ENCODE data around the gene CLK2. TPM values are rescaled to one million over a fixed set of nuclear protein-coding genes. Genes with fewer than 3 reads are reported as not detected.

Gene CLK2
- polyA plus RNA-seq, 1 experiment, result 40.5 TPM

DNA sequence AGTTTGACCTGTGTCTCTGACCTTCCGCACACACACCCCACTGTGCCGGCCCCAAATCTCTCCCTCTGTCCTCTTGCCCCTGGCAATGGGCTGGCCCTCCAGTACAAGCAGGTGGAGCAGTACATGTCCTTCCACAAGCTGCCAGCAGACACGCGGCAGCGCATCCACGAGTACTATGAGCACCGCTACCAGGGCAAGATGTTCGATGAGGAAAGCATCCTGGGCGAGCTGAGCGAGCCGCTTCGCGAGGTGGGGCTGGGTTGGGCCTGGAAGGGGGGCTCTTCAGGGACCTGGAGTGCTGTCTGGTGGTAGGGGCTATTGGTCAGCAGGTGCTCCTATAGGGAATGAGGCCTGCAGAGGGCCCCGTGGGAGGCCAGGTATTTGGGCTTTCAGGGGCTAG, 11.8 kb upstream of the CLK2 start:
- H3K27ac ChIP-seq (ENCODE audit: low read depth, low read length), result no peak overlapping the region
- no peak overlapping the region for H3K4me3 ChIP-seq (ENCODE audit: low read depth, low read length)
- H3K27me3 ChIP-seq (ENCODE audit: control insufficient read depth, insufficient read depth, low read length), result no peaks in the 10 kb centered on the region
- no peak for DNase-seq (ENCODE audit: low read depth, low spot score)
- ChIA-PET CTCF (no interaction called here), POLR2A (no interaction called here)
- no peaks in the 10 kb centered on the region for H3K9me3 ChIP-seq (ENCODE audit: control insufficient read depth, insufficient read depth, low read length)
- TF ChIP-seq, protein P1, sequence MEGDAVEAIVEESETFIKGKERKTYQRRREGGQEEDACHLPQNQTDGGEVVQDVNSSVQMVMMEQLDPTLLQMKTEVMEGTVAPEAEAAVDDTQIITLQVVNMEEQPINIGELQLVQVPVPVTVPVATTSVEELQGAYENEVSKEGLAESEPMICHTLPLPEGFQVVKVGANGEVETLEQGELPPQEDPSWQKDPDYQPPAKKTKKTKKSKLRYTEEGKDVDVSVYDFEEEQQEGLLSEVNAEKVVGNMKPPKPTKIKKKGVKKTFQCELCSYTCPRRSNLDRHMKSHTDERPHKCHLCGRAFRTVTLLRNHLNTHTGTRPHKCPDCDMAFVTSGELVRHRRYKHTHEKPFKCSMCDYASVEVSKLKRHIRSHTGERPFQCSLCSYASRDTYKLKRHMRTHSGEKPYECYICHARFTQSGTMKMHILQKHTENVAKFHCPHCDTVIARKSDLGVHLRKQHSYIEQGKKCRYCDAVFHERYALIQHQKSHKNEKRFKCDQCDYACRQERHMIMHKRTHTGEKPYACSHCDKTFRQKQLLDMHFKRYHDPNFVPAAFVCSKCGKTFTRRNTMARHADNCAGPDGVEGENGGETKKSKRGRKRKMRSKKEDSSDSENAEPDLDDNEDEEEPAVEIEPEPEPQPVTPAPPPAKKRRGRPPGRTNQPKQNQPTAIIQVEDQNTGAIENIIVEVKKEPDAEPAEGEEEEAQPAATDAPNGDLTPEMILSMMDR (IDR thresholded peaks at IDR 0.05; ENCODE audit: low read depth, low read length), result no peak

DNA sequence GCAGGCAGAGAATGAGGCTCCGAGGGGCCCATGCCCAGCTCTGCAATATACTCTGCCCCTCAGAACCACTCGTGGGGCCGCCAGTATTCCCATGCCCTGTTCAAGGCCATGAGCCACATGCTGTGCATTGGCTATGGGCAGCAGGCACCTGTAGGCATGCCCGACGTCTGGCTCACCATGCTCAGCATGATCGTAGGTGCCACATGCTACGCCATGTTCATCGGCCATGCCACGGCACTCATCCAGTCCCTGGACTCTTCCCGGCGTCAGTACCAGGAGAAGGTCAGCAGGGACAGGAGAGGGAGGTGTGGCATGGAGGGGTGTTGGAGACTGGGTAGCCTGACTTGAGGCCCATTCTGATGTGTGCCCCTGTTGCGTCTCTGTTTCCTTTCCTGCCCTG, 11.2 kb upstream of the CLK2 start:
- POLR2A ChIA-PET, result no interaction called here

DNA sequence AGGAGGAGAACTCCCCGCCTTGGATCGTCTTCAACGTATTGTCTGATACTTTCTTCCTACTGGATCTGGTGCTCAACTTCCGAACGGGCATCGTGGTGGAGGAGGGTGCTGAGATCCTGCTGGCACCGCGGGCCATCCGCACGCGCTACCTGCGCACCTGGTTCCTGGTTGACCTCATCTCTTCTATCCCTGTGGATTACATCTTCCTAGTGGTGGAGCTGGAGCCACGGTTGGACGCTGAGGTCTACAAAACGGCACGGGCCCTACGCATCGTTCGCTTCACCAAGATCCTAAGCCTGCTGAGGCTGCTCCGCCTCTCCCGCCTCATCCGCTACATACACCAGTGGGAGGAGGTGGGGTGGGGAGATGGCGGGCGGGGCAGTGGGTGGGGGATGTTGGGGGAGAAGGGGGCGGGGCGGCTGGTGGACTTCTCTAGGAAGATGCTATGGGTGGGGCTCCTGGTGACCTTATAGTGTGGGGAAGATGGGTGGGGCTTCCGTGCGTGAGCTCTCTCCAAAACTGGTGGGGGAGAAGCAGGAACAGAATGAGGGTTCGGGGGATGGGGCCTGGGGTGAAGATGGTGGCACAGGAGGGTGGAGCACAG, 9.3 kb upstream of the CLK2 start:
- Histone ChIP-seq H3K27ac (ENCODE audit: low read depth, low read length) (no peak overlapping the region), H3K27me3 (ENCODE audit: control insufficient read depth, insufficient read depth, low read length) (no peaks in the 10 kb centered on the region), H3K9me3 (ENCODE audit: control insufficient read depth, insufficient read depth, low read length) (no peaks in the 10 kb centered on the region), H3K4me3 (ENCODE audit: low read depth, low read length) (no peak overlapping the region)
- DNase-seq (ENCODE audit: low read depth, low spot score), result no peak
- ChIA-PET CTCF (interaction anchor here (0.8 to 1.5 kb wide), 2 partner anchors 32 kb away, joined by 3 to 4 read pairs; no protein-coding TSS in a partner anchor), POLR2A (no interaction called here)
- TF ChIP-seq, protein P1 (IDR thresholded peaks at IDR 0.05; ENCODE audit: low read depth, low read length), result no peak

More for the DNA sequence above, 11.2 kb upstream of the CLK2 start:
- CTCF ChIA-PET, result no interaction called here
- TF ChIP-seq, protein P1 (IDR thresholded peaks at IDR 0.05; ENCODE audit: low read depth, low read length), result no peak
- H3K27me3 ChIP-seq (ENCODE audit: control insufficient read depth, insufficient read depth, low read length), result no peaks in the 10 kb centered on the region
- no peak overlapping the region for H3K27ac ChIP-seq (ENCODE audit: low read depth, low read length)
- no peaks in the 10 kb centered on the region for H3K9me3 ChIP-seq (ENCODE audit: control insufficient read depth, insufficient read depth, low read length)
- no peak overlapping the region for H3K4me3 ChIP-seq (ENCODE audit: low read depth, low read length)
- no peak for DNase-seq (ENCODE audit: low read depth, low spot score)

DNA sequence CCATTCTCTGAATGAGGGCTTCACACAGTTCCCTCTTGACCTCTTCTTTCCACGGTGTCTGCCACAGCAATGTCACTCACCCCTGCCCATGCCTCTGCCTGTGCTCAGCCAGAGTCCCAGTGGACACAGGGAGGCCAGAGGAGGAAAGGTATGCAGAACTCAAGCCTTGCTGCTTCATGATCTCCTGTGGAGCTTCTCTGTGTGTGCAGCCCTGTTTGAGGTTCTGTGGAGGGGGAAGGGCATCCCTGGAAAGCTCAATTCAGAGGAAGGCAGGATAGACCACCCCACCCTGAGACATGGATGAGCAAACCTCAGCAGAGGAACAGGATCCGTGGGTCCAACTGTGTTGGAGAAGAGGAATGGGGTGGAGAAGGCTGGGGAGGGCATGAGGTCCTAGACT, 6.0 kb upstream of the CLK2 start:
- ChIA-PET POLR2A (no interaction called here), CTCF (interaction anchor here (2.1 kb wide), 1 partner anchor 29 kb away, joined by 7 read pairs; no protein-coding TSS in a partner anchor)
- H3K27ac ChIP-seq (ENCODE audit: low read depth, low read length), result no peak overlapping the region
- no peak overlapping the region for H3K4me3 ChIP-seq (ENCODE audit: low read depth, low read length)
- no peaks in the 10 kb centered on the region for H3K27me3 ChIP-seq (ENCODE audit: control insufficient read depth, insufficient read depth, low read length)
- DNase-seq (ENCODE audit: low read depth, low spot score), result no peak
- TF ChIP-seq, protein P1 (IDR thresholded peaks at IDR 0.05; ENCODE audit: low read depth, low read length), result no peak
- no peaks in the 10 kb centered on the region for H3K9me3 ChIP-seq (ENCODE audit: control insufficient read depth, insufficient read depth, low read length)

DNA sequence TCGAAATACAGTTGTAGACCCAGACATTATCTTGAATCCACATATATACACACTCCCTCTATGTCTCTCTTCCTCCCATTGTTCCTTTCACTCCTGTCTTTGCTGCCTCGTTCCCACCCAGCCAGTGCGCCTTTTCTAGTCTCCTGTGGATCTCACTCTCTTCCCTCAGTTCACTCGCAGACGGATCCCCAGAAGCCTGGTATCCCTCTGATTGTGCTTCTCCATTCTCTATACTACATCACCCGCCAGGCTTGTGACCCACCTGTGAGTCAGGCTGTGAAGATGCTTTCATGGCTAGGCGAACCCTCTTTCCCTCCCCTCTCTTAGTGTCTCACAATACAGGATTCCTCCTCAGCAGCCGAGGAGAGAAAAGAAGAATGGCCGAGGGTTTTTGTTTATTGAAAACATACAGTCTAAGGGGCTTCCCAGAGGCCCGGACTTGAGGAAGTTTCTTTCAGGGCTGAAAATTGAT, 5.4 kb upstream of the CLK2 start:
- DNase-seq (ENCODE audit: low read depth, low spot score), result no peak
- H3K9me3 ChIP-seq (ENCODE audit: control insufficient read depth, insufficient read depth, low read length), result no peaks in the 10 kb centered on the region
- no peak overlapping the region for H3K27ac ChIP-seq (ENCODE audit: low read depth, low read length)
- H3K4me3 ChIP-seq (ENCODE audit: low read depth, low read length), result no peak overlapping the region; the same call in 1 of the 2 replicates
- ChIA-PET POLR2A (no interaction called here), CTCF (interaction anchor here (0.6 to 2.1 kb wide), 3 partner anchors 28 to 82 kb away, joined by 3 to 7 read pairs (median 7); no protein-coding TSS in a partner anchor)
- no peaks in the 10 kb centered on the region for H3K27me3 ChIP-seq (ENCODE audit: control insufficient read depth, insufficient read depth, low read length)
- TF ChIP-seq, protein P1 (IDR thresholded peaks at IDR 0.05; ENCODE audit: low read depth, low read length), result no peak

All from AG04450 (cell line).